ENCODE results near the gene FBRSL1.

FBRSL1 gene

GRCh38 chr12:132507656-132508490 lies 17.9 kb downstream of the FBRSL1 start:
- Histone ChIP-seq H3K9me3 (ENCODE audit: control insufficient read depth in 5 of 5, low read length in 5 of 5) (no peaks in the 10 kb centered on the region), H3K9ac (ENCODE audit: low read length in 5 of 5) (no peak overlapping the region), H3K4me1 (ENCODE audit: control insufficient read depth in 5 of 5, insufficient read depth in 5 of 5, low read length in 5 of 5) (peaks cover 4 to 45% (median 38%) of the 10 kb centered on the region in 5 donors), H3K27me3 (ENCODE audit: control insufficient read depth in 5 of 5, insufficient read depth in 4 of 5, low read length in 5 of 5) (no peaks in the 10 kb centered on the region), H3K27ac (ENCODE audit: low read depth, low read length) (no peak overlapping the region), H3K36me3 (ENCODE audit: control insufficient read depth in 5 of 5, insufficient read depth in 5 of 5, low read length in 5 of 5) (peaks cover 0 to 42% (median 12%) of the 10 kb centered on the region in 5 donors), H3K4me3 (ENCODE audit: low read depth in 1 of 5, low read length in 5 of 5) (no peak overlapping the region)

GRCh38 chr12:132508491-132508740 lies 18.5 kb downstream of the FBRSL1 start:
- Histone ChIP-seq H3K27ac (ENCODE audit: low read depth, low read length) (no peak overlapping the region), H3K36me3 (ENCODE audit: control insufficient read depth in 5 of 5, insufficient read depth in 5 of 5, low read length in 5 of 5) (peaks cover 0 to 42% (median 12%) of the 10 kb centered on the region in 5 donors), H3K4me3 (ENCODE audit: low read depth in 1 of 5, low read length in 5 of 5) (no peak overlapping the region), H3K9me3 (ENCODE audit: control insufficient read depth in 5 of 5, low read length in 5 of 5) (no peaks in the 10 kb centered on the region), H3K27me3 (ENCODE audit: control insufficient read depth in 5 of 5, insufficient read depth in 4 of 5, low read length in 5 of 5) (no peaks in the 10 kb centered on the region), H3K9ac (ENCODE audit: low read length in 5 of 5) (no peak overlapping the region), H3K4me1 (ENCODE audit: control insufficient read depth in 5 of 5, insufficient read depth in 5 of 5, low read length in 5 of 5) (peaks cover 4 to 40% (median 37%) of the 10 kb centered on the region in 5 donors)

DNA sequence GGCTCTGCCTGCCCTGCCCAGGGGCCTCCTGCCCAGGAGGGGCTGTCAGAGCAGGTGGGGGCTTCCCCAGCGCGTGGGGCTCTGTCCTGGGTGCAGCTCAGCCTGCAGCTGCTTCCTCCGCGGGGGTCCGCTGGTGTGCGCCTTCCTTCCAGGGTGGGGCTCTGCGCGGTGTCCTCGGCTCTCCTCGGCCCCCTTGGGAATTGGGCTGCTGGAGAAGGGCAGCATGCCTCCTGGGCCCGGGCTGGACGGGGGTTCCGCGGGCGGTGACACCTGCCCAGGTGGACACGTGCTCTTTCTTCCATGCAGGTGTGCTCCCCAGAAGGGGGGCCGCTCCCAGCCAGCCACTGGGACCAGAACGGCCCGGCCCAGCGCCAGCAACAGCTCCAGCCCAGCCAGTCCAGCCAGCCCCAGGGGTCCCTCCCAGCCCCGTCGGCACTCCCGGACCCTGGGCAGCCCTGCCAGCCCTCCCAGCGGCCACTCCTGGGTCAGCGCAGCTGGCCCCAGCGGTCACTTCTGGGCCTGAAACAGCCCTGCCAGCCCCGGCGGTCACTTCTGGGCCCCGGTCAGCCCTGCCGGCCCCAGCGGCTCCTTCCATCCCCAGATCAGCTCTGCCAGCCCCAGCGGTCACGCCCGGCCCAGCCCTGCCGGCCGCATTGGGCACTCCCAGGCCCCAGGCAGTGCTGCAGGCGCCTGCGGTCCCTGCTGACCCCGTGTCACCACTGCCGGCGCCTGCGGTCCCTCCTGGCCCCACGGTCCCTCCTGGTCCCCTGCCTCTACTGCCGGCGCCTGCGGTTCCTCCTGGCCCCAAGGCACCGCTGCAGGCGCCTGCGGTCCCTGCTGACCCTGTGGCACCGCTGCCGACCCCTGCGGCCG lies 19.1 kb downstream of the FBRSL1 start:
- H3K4me1 ChIP-seq (ENCODE audit: control insufficient read depth in 5 of 5, insufficient read depth in 5 of 5, low read length in 5 of 5) = peaks cover 4 to 33% (median 30%) of the 10 kb centered on the region in 5 donors

GRCh38 chr12:132510111-132510724 lies 20.3 kb downstream of the FBRSL1 start:
- Histone ChIP-seq H3K9me3 (ENCODE audit: control insufficient read depth in 5 of 5, low read length in 5 of 5) (peaks cover 0 to 3% (median 0%) of the 10 kb centered on the region in 5 donors), H3K9ac (ENCODE audit: low read length in 5 of 5) (no peak overlapping the region), H3K4me1 (ENCODE audit: control insufficient read depth in 5 of 5, insufficient read depth in 5 of 5, low read length in 5 of 5) (peaks cover 4 to 23% (median 22%) of the 10 kb centered on the region in 5 donors), H3K36me3 (ENCODE audit: control insufficient read depth in 5 of 5, insufficient read depth in 5 of 5, low read length in 5 of 5) (peaks cover 0 to 46% (median 16%) of the 10 kb centered on the region in 5 donors), H3K27me3 (ENCODE audit: control insufficient read depth in 5 of 5, insufficient read depth in 4 of 5, low read length in 5 of 5) (no peaks in the 10 kb centered on the region), H3K27ac (ENCODE audit: low read depth, low read length) (no peak overlapping the region), H3K4me3 (ENCODE audit: low read depth in 1 of 5, low read length in 5 of 5) (no peak overlapping the region)

More for the DNA sequence above, 19.1 kb downstream of the FBRSL1 start:
- H3K27ac ChIP-seq (ENCODE audit: low read depth, low read length) = no peak overlapping the region
- H3K4me3 ChIP-seq (ENCODE audit: low read depth in 1 of 5, low read length in 5 of 5) = no peak overlapping the region
- no peaks in the 10 kb centered on the region for H3K27me3 ChIP-seq (ENCODE audit: control insufficient read depth in 5 of 5, insufficient read depth in 4 of 5, low read length in 5 of 5)
- no peaks in the 10 kb centered on the region for H3K9me3 ChIP-seq (ENCODE audit: control insufficient read depth in 5 of 5, low read length in 5 of 5)
- no peak overlapping the region for H3K9ac ChIP-seq (ENCODE audit: low read length in 5 of 5)
- H3K36me3 ChIP-seq (ENCODE audit: control insufficient read depth in 5 of 5, insufficient read depth in 5 of 5, low read length in 5 of 5) = peaks cover 0 to 42% (median 12%) of the 10 kb centered on the region in 5 donors

GRCh38 chr12:132510746-132511477 lies 21.0 kb downstream of the FBRSL1 start:
- no peak overlapping the region for H3K9ac ChIP-seq (ENCODE audit: low read length in 5 of 5)
- peaks cover 0 to 46% (median 17%) of the 10 kb centered on the region in 5 donors for H3K36me3 ChIP-seq (ENCODE audit: control insufficient read depth in 5 of 5, insufficient read depth in 5 of 5, low read length in 5 of 5)
- no peak overlapping the region for H3K4me3 ChIP-seq (ENCODE audit: low read depth in 1 of 5, low read length in 5 of 5)
- no peaks in the 10 kb centered on the region for H3K27me3 ChIP-seq (ENCODE audit: control insufficient read depth in 5 of 5, insufficient read depth in 4 of 5, low read length in 5 of 5)
- H3K9me3 ChIP-seq (ENCODE audit: control insufficient read depth in 5 of 5, low read length in 5 of 5) = peaks cover 0 to 3% (median 0%) of the 10 kb centered on the region in 5 donors
- no peak overlapping the region for H3K27ac ChIP-seq (ENCODE audit: low read depth, low read length)
- H3K4me1 ChIP-seq (ENCODE audit: control insufficient read depth in 5 of 5, insufficient read depth in 5 of 5, low read length in 5 of 5) = peaks cover 4 to 16% (median 15%) of the 10 kb centered on the region in 5 donors

DNA sequence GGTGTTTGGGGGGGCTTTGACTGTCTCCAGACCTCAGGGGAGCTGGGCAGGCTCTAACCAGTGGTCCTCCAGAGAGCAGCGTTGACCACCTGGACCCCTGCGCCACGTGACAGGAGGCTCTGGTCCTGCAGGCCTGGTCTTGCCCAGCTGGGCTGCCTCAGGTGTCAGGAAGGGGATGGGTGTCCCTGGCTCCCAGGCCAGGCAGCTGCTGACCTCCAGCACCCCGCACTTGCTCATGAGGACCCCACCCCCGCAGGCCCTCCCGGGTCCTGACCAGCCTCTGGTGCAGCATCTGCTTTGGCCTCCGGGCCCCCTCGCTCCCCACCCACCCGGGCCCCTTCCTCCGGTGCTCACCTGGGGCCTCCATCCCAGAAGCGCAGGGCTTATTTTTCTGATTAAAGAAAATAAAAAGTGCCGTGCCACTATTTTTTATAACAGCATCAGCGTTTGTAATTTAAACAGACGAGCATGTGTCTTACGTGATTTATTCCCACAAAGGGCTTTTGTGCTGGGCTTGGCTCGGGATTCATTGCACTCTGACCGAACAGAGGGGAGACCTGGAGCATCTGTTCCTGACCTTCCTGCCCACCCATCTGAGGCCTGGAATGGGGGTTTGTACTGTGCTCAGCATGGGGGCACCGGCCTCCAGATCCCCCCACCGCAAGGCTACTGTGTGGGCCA lies 21.7 kb downstream of the FBRSL1 start:
- Histone ChIP-seq H3K4me1 (ENCODE audit: control insufficient read depth in 5 of 5, insufficient read depth in 5 of 5, low read length in 5 of 5) (peaks cover under 1 to 8% (median 8%) of the 10 kb centered on the region in 5 donors), H3K27ac (ENCODE audit: low read depth, low read length) (no peak overlapping the region), H3K9me3 (ENCODE audit: control insufficient read depth in 5 of 5, low read length in 5 of 5) (peaks cover 0 to 4% (median 3%) of the 10 kb centered on the region in 5 donors), H3K27me3 (ENCODE audit: control insufficient read depth in 5 of 5, insufficient read depth in 4 of 5, low read length in 5 of 5) (no peaks in the 10 kb centered on the region), H3K36me3 (ENCODE audit: control insufficient read depth in 5 of 5, insufficient read depth in 5 of 5, low read length in 5 of 5) (peaks cover 0 to 46% (median 17%) of the 10 kb centered on the region in 5 donors), H3K9ac (ENCODE audit: low read length in 5 of 5) (no peak overlapping the region), H3K4me3 (ENCODE audit: low read depth in 1 of 5, low read length in 5 of 5) (no peak overlapping the region)

DNA sequence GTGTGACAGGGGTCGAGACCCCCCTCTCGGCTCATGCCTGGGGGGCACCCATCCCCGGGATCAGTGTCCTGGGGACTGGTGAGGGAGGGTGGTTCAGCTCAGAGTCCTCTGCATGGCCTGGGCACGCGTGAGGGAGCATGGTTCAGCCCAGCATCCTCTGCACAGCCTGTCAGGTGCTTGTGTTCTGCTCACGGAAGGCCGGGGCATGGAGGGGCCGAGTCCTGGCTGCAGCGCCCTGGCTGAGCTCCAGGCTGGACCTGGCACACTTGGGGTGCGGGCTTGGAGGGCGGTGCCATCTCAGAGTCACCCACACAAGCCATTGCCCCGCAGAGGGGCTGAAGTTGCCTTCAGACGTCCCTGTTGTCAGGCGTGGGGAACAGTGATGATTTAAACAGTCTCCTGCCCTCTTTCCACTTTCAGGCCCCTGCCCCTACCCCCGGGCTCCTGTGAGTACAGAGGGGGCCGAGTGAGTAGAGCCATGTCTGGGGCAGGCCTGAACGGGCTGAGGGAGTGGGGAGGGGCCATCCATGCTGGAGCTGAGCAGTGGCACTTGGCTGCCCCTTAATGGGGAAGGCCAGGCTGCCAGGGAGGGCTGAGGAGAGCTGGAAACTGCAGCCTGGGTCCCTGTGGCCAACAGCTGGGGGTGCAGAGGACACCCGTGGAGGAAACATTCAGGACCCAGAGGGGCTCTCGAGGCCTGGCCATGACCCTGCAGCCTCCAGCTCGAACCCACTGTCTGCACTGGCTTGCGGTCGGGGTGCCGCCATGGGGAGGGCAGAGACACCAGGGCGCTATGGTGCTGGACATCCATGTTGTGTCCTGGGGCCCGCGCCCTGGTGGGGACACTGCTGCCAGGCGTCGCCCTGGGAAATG lies 22.5 kb downstream of the FBRSL1 start:
- Histone ChIP-seq H3K4me3 (ENCODE audit: low read depth in 1 of 5, low read length in 5 of 5) (no peak overlapping the region), H3K9me3 (ENCODE audit: control insufficient read depth in 5 of 5, low read length in 5 of 5) (peaks cover 0 to 4% (median 3%) of the 10 kb centered on the region in 5 donors), H3K27ac (ENCODE audit: low read depth, low read length) (no peak overlapping the region), H3K9ac (ENCODE audit: low read length in 5 of 5) (no peak overlapping the region), H3K4me1 (ENCODE audit: control insufficient read depth in 5 of 5, insufficient read depth in 5 of 5, low read length in 5 of 5) (peaks cover 0 to under 1% (median 0%) of the 10 kb centered on the region in 5 donors), H3K36me3 (ENCODE audit: control insufficient read depth in 5 of 5, insufficient read depth in 5 of 5, low read length in 5 of 5) (peaks cover 0 to 46% (median 17%) of the 10 kb centered on the region in 5 donors), H3K27me3 (ENCODE audit: control insufficient read depth in 5 of 5, insufficient read depth in 4 of 5, low read length in 5 of 5) (no peaks in the 10 kb centered on the region)

DNA sequence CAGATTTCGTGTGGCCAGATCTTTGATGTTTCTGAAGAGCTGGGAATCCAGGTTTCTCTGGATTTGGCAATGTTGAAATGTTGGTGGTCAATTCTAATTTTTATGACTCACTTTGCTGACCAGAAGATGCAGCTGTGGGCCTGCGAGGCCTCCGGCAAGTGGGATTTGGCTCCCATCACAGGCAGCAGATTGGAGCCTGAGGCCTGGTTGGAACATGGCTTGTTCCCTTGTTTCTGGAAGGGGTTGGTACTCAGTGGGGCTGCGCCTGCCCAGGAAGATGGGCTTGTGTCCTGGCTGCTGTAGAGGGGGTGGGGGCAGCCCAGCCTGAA lies 23.1 kb downstream of the FBRSL1 start:
- Histone ChIP-seq H3K36me3 (ENCODE audit: control insufficient read depth in 5 of 5, insufficient read depth in 5 of 5, low read length in 5 of 5) (peaks cover 0 to 47% (median 20%) of the 10 kb centered on the region in 5 donors), H3K9ac (ENCODE audit: low read length in 5 of 5) (no peak overlapping the region), H3K4me3 (ENCODE audit: low read depth in 1 of 5, low read length in 5 of 5) (no peak overlapping the region), H3K9me3 (ENCODE audit: control insufficient read depth in 5 of 5, low read length in 5 of 5) (peaks cover 0 to 4% (median 3%) of the 10 kb centered on the region in 5 donors), H3K27ac (ENCODE audit: low read depth, low read length) (no peak overlapping the region), H3K27me3 (ENCODE audit: control insufficient read depth in 5 of 5, insufficient read depth in 4 of 5, low read length in 5 of 5) (no peaks in the 10 kb centered on the region), H3K4me1 (ENCODE audit: control insufficient read depth in 5 of 5, insufficient read depth in 5 of 5, low read length in 5 of 5) (no peaks in the 10 kb centered on the region)
